ENCODE data around the gene TMED1.

Gene TMED1

GRCh38 chr19:10805758-10806247, 30.2 kb downstream of the TMED1 start:
- Histone ChIP-seq H3K27me3 (ENCODE audit: insufficient read depth, low read length) (no peaks in the 10 kb centered on the region), H3K36me3 (ENCODE audit: insufficient read depth, low read length) (peaks cover 64% of the 10 kb centered on the region), H3K9me3 (ENCODE audit: low read length) (peaks cover 6% of the 10 kb centered on the region), H3K4me3 (ENCODE audit: low read length) (no peak overlapping the region), H3K4me1 (ENCODE audit: insufficient read depth, low read length) (no peaks in the 10 kb centered on the region), H2AFZ (ENCODE audit: low read depth, low read length) (no peak overlapping the region)

GRCh38 chr19:10805065-10805757, 30.8 kb downstream of the TMED1 start:
- Histone ChIP-seq H3K9me3 (ENCODE audit: low read length) (peaks cover 6% of the 10 kb centered on the region), H3K4me3 (ENCODE audit: low read length) (no peak overlapping the region), H3K36me3 (ENCODE audit: insufficient read depth, low read length) (peaks cover 65% of the 10 kb centered on the region), H3K27me3 (ENCODE audit: insufficient read depth, low read length) (no peaks in the 10 kb centered on the region), H3K4me1 (ENCODE audit: insufficient read depth, low read length) (no peaks in the 10 kb centered on the region), H2AFZ (ENCODE audit: low read depth, low read length) (no peak overlapping the region)

- Histone ChIP-seq H2AFZ (ENCODE audit: low read depth, low read length) (no peak overlapping the region), H3K4me1 (ENCODE audit: insufficient read depth, low read length) (no peaks in the 10 kb centered on the region), H3K4me3 (ENCODE audit: low read length) (no peak overlapping the region), H3K9me3 (ENCODE audit: low read length) (peaks cover 6% of the 10 kb centered on the region), H3K27me3 (ENCODE audit: insufficient read depth, low read length) (no peaks in the 10 kb centered on the region), H3K36me3 (ENCODE audit: insufficient read depth, low read length) (peaks cover 57% of the 10 kb centered on the region)
Observed at GRCh38 chr19:10803252-10803651, 32.8 kb downstream of the TMED1 start.

DNA sequence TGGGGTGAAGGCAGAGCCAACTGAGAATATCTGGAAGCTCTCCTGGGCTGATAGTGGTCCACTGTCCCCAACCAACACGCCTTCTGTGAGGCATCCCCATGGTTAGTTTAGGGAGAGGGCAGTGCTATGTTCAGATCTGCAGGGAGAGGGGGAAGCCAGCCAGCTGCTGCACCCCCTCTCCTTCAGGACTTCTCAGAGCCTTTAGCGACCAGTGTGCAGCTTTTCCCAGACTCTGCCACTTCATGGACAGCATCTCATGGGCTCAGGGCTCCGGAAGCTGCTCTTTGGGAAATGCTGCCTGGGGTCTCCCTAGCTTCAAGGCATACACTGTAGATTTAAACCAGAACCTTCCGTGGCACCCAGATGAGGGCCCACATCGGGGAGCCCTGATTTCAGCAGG, 33.5 kb downstream of the TMED1 start:
- Histone ChIP-seq H3K27me3 (ENCODE audit: insufficient read depth, low read length) (no peaks in the 10 kb centered on the region), H3K4me1 (ENCODE audit: insufficient read depth, low read length) (no peaks in the 10 kb centered on the region), H3K4me3 (ENCODE audit: low read length) (no peak overlapping the region), H3K36me3 (ENCODE audit: insufficient read depth, low read length) (peaks cover 62% of the 10 kb centered on the region), H3K9me3 (ENCODE audit: low read length) (peaks cover 6% of the 10 kb centered on the region), H2AFZ (ENCODE audit: low read depth, low read length) (no peak overlapping the region)

- no peak overlapping the region for H2AFZ ChIP-seq (ENCODE audit: low read depth, low read length)
- H3K4me1 ChIP-seq (ENCODE audit: insufficient read depth, low read length), result no peaks in the 10 kb centered on the region
- peaks cover 69% of the 10 kb centered on the region for H3K36me3 ChIP-seq (ENCODE audit: insufficient read depth, low read length)
- no peaks in the 10 kb centered on the region for H3K27me3 ChIP-seq (ENCODE audit: insufficient read depth, low read length)
- H3K9me3 ChIP-seq (ENCODE audit: low read length), result peaks cover 6% of the 10 kb centered on the region
- H3K4me3 ChIP-seq (ENCODE audit: low read length), result no peak overlapping the region
Observed at GRCh38 chr19:10800488-10800887, 35.5 kb downstream of the TMED1 start.

- no peaks in the 10 kb centered on the region for H3K27me3 ChIP-seq (ENCODE audit: insufficient read depth, low read length)
- peaks cover 68% of the 10 kb centered on the region for H3K36me3 ChIP-seq (ENCODE audit: insufficient read depth, low read length)
- no peaks in the 10 kb centered on the region for H3K4me1 ChIP-seq (ENCODE audit: insufficient read depth, low read length)
- no peak overlapping the region for H2AFZ ChIP-seq (ENCODE audit: low read depth, low read length)
- no peak overlapping the region for H3K4me3 ChIP-seq (ENCODE audit: low read length)
- H3K9me3 ChIP-seq (ENCODE audit: low read length), result no peaks in the 10 kb centered on the region
Observed at GRCh38 chr19:10797541-10798256, 38.3 kb downstream of the TMED1 start.

- no peak overlapping the region for H2AFZ ChIP-seq (ENCODE audit: low read depth, low read length)
- H3K27me3 ChIP-seq (ENCODE audit: insufficient read depth, low read length), result no peaks in the 10 kb centered on the region
- H3K36me3 ChIP-seq (ENCODE audit: insufficient read depth, low read length), result peaks cover 67% of the 10 kb centered on the region
- H3K4me1 ChIP-seq (ENCODE audit: insufficient read depth, low read length), result no peaks in the 10 kb centered on the region
- no peak overlapping the region for H3K4me3 ChIP-seq (ENCODE audit: low read length)
- no peaks in the 10 kb centered on the region for H3K9me3 ChIP-seq (ENCODE audit: low read length)
Observed at GRCh38 chr19:10797078-10797477, 38.9 kb downstream of the TMED1 start.

GRCh38 chr19:10796653-10797052, 39.4 kb downstream of the TMED1 start:
- no peaks in the 10 kb centered on the region for H3K4me1 ChIP-seq (ENCODE audit: insufficient read depth, low read length)
- no peak overlapping the region for H2AFZ ChIP-seq (ENCODE audit: low read depth, low read length)
- no peak overlapping the region for H3K4me3 ChIP-seq (ENCODE audit: low read length)
- H3K27me3 ChIP-seq (ENCODE audit: insufficient read depth, low read length), result no peaks in the 10 kb centered on the region
- H3K9me3 ChIP-seq (ENCODE audit: low read length), result no peaks in the 10 kb centered on the region
- peaks cover 66% of the 10 kb centered on the region for H3K36me3 ChIP-seq (ENCODE audit: insufficient read depth, low read length)

- Histone ChIP-seq H3K9me3 (ENCODE audit: low read length) (no peaks in the 10 kb centered on the region), H3K27me3 (ENCODE audit: insufficient read depth, low read length) (no peaks in the 10 kb centered on the region), H3K4me1 (ENCODE audit: insufficient read depth, low read length) (no peaks in the 10 kb centered on the region), H3K36me3 (ENCODE audit: insufficient read depth, low read length) (peaks cover 76% of the 10 kb centered on the region), H3K4me3 (ENCODE audit: low read length) (no peak overlapping the region), H2AFZ (ENCODE audit: low read depth, low read length) (no peak overlapping the region)
Observed at GRCh38 chr19:10789866-10790265, 46.1 kb downstream of the TMED1 start.

- Histone ChIP-seq H2AFZ (ENCODE audit: low read depth, low read length) (no peak overlapping the region), H3K36me3 (ENCODE audit: insufficient read depth, low read length) (peaks cover 70% of the 10 kb centered on the region), H3K4me3 (ENCODE audit: low read length) (no peak overlapping the region), H3K4me1 (ENCODE audit: insufficient read depth, low read length) (no peaks in the 10 kb centered on the region), H3K9me3 (ENCODE audit: low read length) (no peaks in the 10 kb centered on the region), H3K27me3 (ENCODE audit: insufficient read depth, low read length) (no peaks in the 10 kb centered on the region)
Observed at GRCh38 chr19:10788146-10788545, 47.9 kb downstream of the TMED1 start.

GRCh38 chr19:10784257-10784656, 51.8 kb downstream of the TMED1 start:
- Histone ChIP-seq H3K9me3 (ENCODE audit: low read length) (no peaks in the 10 kb centered on the region), H3K36me3 (ENCODE audit: insufficient read depth, low read length) (peaks cover 75% of the 10 kb centered on the region), H3K27me3 (ENCODE audit: insufficient read depth, low read length) (no peaks in the 10 kb centered on the region), H3K4me1 (ENCODE audit: insufficient read depth, low read length) (no peaks in the 10 kb centered on the region), H2AFZ (ENCODE audit: low read depth, low read length) (no peak overlapping the region), H3K4me3 (ENCODE audit: low read length) (no peak overlapping the region)

- no peak overlapping the region for H2AFZ ChIP-seq (ENCODE audit: low read depth, low read length)
- no peaks in the 10 kb centered on the region for H3K27me3 ChIP-seq (ENCODE audit: insufficient read depth, low read length)
- H3K36me3 ChIP-seq (ENCODE audit: insufficient read depth, low read length), result peaks cover 69% of the 10 kb centered on the region
- no peak overlapping the region for H3K4me3 ChIP-seq (ENCODE audit: low read length)
- H3K4me1 ChIP-seq (ENCODE audit: insufficient read depth, low read length), result no peaks in the 10 kb centered on the region
- no peaks in the 10 kb centered on the region for H3K9me3 ChIP-seq (ENCODE audit: low read length)
Observed at GRCh38 chr19:10782795-10783194, 53.2 kb downstream of the TMED1 start.
